ENCODE measurements around the gene CES4A.

CES4A gene

DNA sequence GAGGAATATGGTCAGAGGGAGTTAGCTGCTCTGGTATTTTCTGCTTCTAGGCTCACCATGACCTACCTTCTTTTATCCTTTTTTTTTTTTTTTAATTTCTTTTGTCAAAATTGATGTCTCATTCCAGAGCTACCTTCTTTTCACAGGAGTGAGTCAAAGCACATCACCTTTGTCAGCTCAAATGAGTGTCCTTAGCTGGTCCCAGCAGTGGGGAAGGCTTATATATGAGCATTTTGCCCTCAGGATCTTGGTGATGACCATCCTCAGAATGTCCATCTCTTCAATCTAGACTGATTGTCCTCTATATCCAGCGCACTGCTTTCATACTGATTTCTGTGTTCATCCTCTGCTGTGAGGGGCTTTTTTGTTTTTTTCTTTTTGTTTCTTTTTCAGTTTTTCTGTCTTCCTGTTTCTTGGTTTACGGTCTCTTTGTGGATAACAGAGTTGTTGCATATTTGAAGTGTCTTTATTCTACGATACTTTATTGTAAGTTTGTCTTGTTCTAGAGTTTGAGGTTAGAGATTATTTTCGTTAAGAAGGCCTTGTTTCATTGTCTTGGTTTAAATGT is 65.5 kb downstream of the CES4A start:
- DNase-seq (ENCODE audit: low spot score), result no peak

DNA sequence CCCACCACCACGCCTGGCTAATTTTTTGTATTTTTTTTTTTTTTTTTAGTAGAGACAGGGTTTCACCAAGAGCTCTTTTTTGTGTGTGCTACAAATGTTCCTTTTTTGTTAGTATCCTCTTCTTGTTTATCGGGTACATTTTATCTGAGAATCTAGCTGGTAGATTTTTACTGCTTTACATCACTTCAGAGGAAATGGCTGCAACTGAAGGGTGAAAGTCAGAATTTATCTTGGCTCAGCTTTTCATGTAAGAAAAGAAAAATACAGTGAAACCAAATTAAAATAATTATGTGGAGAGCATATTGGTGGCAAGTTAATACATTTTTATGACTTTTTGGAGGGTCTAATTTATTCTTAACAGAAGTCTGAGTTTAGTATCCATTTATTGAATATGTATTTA is 66.5 kb downstream of the CES4A start:
- DNase-seq (ENCODE audit: low spot score), result no peak

DNA sequence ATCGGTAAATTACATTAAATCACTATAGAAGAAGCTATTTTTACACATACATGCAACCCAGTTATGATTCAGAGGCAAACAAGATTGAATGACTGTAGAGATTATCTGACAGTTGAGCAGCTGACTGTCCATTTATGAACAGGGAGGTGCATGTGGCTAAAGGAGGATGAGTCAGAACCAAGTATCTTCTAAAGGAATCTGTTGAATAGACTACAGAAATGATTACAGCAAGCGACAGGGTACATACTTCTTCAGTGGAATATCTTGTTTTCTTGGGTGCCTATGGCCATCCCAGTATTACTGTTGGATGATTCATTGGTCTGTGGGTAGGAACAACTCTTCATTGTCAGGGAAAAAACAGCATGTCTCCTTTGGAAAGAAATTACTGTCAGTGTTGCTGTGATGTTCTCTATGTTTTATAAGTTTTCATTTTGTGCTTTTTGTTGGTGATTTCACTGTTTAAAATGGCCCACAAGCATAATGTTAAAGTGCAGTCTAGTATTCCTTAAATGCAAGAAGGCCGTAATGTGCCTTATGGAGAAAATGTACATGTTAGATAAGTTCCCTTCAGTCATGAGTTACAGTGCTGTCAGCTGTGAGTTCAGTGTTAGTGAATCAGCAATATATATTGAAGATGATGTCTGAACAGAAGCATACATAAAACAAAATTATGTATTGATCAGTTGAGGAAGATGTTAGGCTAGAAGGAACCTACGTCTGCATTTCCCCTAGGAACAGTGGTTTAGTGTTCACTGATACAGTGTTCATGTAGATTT is 67.5 kb downstream of the CES4A start:
- no peak for DNase-seq (ENCODE audit: low spot score)

All from NAMALWA (cell line).